HepG2 (cell line): ENCODE results near the gene GAL3ST1. TPM values are rescaled to one million over a fixed set of nuclear protein-coding genes. Genes with fewer than 3 reads are reported as not detected.

ENCODE experiments used
- ATAC-seq: fragments of 200-7000 bp; cut with Tn5 transposase; 3 replicates; pipeline ENCODE4 v1.9.1; 2020; ENCODE audit warnings: mild to moderate bottlenecking, moderate library complexity
- BruUV-seq: library from RNA; stranded (reverse); fragments of 400-500 nt; replicated peaks from 2 replicates; lab custom pipeline; 2021; lab: Mats Ljungman, UMichigan
- CTCF ChIA-PET: fragments of 300-600 bp; formaldehyde crosslinking; extraction: SDS; loops from one replicate; lab custom pipeline; 2021; ENCODE audit warnings: low total read pairs, inconsistent platforms, low intra/inter-chr PET ratio; lab: Yijun Ruan, JAX
- POLR2A ChIA-PET: fragments of 350-600 bp; sonication (Branson Sonifier 250); formaldehyde crosslinking; loops from one replicate; lab custom pipeline; 2020; ENCODE audit warnings: antibody characterized with exemption, inconsistent platforms; lab: Yijun Ruan, JAX
- DNase-seq: peaks from one replicate; pipeline ENCODE4 v3.0.0-alpha.2; 2015; ENCODE audit warnings: low spot score
- FAIRE-seq: peaks from 3 replicates; lab custom pipeline; 2011; peaks lifted over from hg19 to GRCh38; lab: Jason Lieb, UNC
- H2AFZ ChIP-seq: one replicate; pipeline ENCODE4 v1.6.1; 2011; ENCODE audit warnings: low read length, inconsistent platforms
- H3K27ac ChIP-seq: fragments of 300-600 bp; 3 replicates; pipeline ENCODE4 v1.8.0; 2011; ENCODE audit warnings: mixed run types, mild to moderate bottlenecking, mixed read lengths, low read length, inconsistent platforms; ENCODE audit not compliant: insufficient read depth; ENCODE audit errors: extremely low read length
- H3K27me3 ChIP-seq, 2 experiments: fragments of 200-600 bp in 1 of 2; 2 replicates in 1 of 2; 3 replicates in 1 of 2; pipeline versions ENCODE4 v1.6.0 to v1.8.0; 2011; ENCODE audit warnings: low read length in 2 of 2, mild to moderate bottlenecking in 2 of 2, moderate library complexity in 2 of 2, inconsistent platforms in 1 of 2; ENCODE audit not compliant: insufficient read depth in 2 of 2, control insufficient read depth in 1 of 2
- H3K36me3 ChIP-seq, 2 experiments: fragments of 200-600 bp in 1 of 2; replicated peaks in 1 of 2; 2 replicates in 1 of 2; 3 replicates in 1 of 2; pipeline versions ENCODE4 v1.5.1 to v1.8.0; 2011; ENCODE audit warnings: low read length in 2 of 2, inconsistent platforms in 1 of 2; ENCODE audit not compliant: insufficient read depth in 2 of 2, control insufficient read depth in 1 of 2
- H3K4me1 ChIP-seq: 2 replicates; pipeline ENCODE4 v1.5.1; 2012; ENCODE audit warnings: low read length, inconsistent platforms; ENCODE audit not compliant: insufficient read depth
- H3K4me2 ChIP-seq: 2 replicates; pipeline ENCODE4 v1.6.0; 2011; ENCODE audit warnings: low read depth, low read length, inconsistent platforms
- H3K4me3 ChIP-seq, 3 experiments: fragments of 200-600 bp in 1 of 3; sonication (generic), shearing (Covaris generic) in 1 of 3; replicated peaks in 1 of 3; 2 replicates each; pipeline ENCODE4 v1.5.1; 2011 to 2016; ENCODE audit warnings: low read length in 3 of 3, inconsistent platforms in 2 of 3, low read depth in 2 of 3, mild to moderate bottlenecking in 2 of 3, control low read depth in 1 of 3, mixed read lengths in 1 of 3; ENCODE audit not compliant: insufficient read depth in 1 of 3
- H3K79me2 ChIP-seq: one replicate; pipeline ENCODE4 v1.6.1; 2011; ENCODE audit warnings: low read length, inconsistent platforms; ENCODE audit not compliant: insufficient read depth
- H3K9ac ChIP-seq: 2 replicates; pipeline ENCODE4 v1.6.0; 2011; ENCODE audit warnings: mild to moderate bottlenecking, low read depth, low read length, inconsistent platforms; ENCODE audit not compliant: insufficient read depth
- H3K9me3 ChIP-seq: 2 replicates; pipeline ENCODE4 v1.5.1; 2012; ENCODE audit warnings: mild to moderate bottlenecking, low read length
- H4K20me1 ChIP-seq: 2 replicates; pipeline ENCODE4 v1.6.0; 2011; ENCODE audit warnings: inconsistent platforms, mild to moderate bottlenecking, low read length, moderate library complexity; ENCODE audit not compliant: insufficient read depth
- FOSL2 ChIP-seq: sonication (generic); formaldehyde crosslinking; IDR thresholded peaks from 2 replicates; pipeline ENCODE4 v1.4.0; 2020; ENCODE audit warnings: missing genetic modification reagents
- MED1 ChIP-seq: sonication (generic); formaldehyde crosslinking; IDR thresholded peaks from 2 replicates; pipeline ENCODE4 v1.4.0; 2020; ENCODE audit warnings: missing genetic modification reagents
- ZBTB39 ChIP-seq: sonication (generic); formaldehyde crosslinking; IDR thresholded peaks from 2 replicates; pipeline ENCODE4 v1.5.0; 2020; ENCODE audit warnings: missing genetic modification reagents
- ZBTB8A ChIP-seq: sonication (generic); formaldehyde crosslinking; IDR thresholded peaks from 2 replicates; pipeline ENCODE4 v1.4.0; 2020; ENCODE audit warnings: mild to moderate bottlenecking, low read depth, missing genetic modification reagents, borderline replicate concordance
- ZMAT3 ChIP-seq: sonication (generic); formaldehyde crosslinking; conservative IDR thresholded peaks from 2 replicates; pipeline ENCODE4 v1.7.0; 2021; ENCODE audit warnings: missing genetic modification reagents
- ZNF556 ChIP-seq: sonication (generic); formaldehyde crosslinking; IDR thresholded peaks from 2 replicates; pipeline ENCODE4 v1.4.0; 2020; ENCODE audit warnings: mild to moderate bottlenecking, missing genetic modification reagents, borderline replicate concordance
- ZNF768 ChIP-seq: sonication (generic); formaldehyde crosslinking; IDR thresholded peaks from 2 replicates; pipeline ENCODE4 v1.4.0; 2020; ENCODE audit warnings: missing genetic modification reagents
- WGBS: methylation state at CpG from one replicate; pipeline ENCODE4 v1.1.6; 2017; ENCODE audit warnings: low lambda C conversion rate; 5-methylcytosine and 5-hydroxymethylcytosine counted together
- in situ Hi-C: cut with HindIII; loops from 2 replicates; pipeline ENCODE4 v1.10.0; 2017; ENCODE audit warnings: low pct_unique_long_range_greater_than_20kb; ENCODE audit not compliant: extremely low pct_ligation_motif_present
- intact Hi-C: fragments of 100-400 bp; cut with micrococcal nuclease; formaldehyde crosslinking; loops from one replicate; pipeline ENCODE4 v1.10.0; 2022; ENCODE audit not compliant: unreplicated experiment
- polyA plus RNA-seq, 8 experiments: library from polyadenylated mRNA; depleted of rRNA in 3 of 8; stranded (reverse) in 7 of 8; unstranded in 1 of 8; fragments of >200 nt; fragmentation: Illumina TruSeq in 4 of 8; extraction: Trizol in 4 of 8; gene quantifications; 2 replicates each; pipeline versions ENCODE4 v1.2.1 to v1.2.3, GENCODE V29; 2011 to 2016; ENCODE audit warnings: low read depth in 4 of 8, missing spikeins in 1 of 8, mixed read lengths in 1 of 8; ENCODE audit not compliant: insufficient read depth in 1 of 8
- total RNA-seq, 5 experiments: library from RNA; depleted of rRNA; stranded (reverse); fragments of >200 nt; fragmentation: Illumina TruSeq; extraction: Trizol; gene quantifications; 2 replicates each; pipeline ENCODE4 v1.2.3, GENCODE V29; 2016; ENCODE audit warnings: low read depth in 1 of 5
- TF ChIP-seq, protein P1 (sequence below): sonication (generic); formaldehyde crosslinking; IDR thresholded peaks from 2 replicates; pipeline ENCODE4 v1.9.0; 2022; ENCODE audit warnings: low read depth, missing genetic modification reagents
- TF ChIP-seq, protein P2 (sequence below): sonication (generic); formaldehyde crosslinking; IDR thresholded peaks from 2 replicates; pipeline ENCODE4 v1.4.0; 2020; ENCODE audit warnings: missing genetic modification reagents, mild to moderate bottlenecking, borderline replicate concordance

GAL3ST1 gene
- total and polyA plus RNA-seq, 2 of the 13 experiments (the other 11 are each of a cell fraction or from before 2014, with no cell fraction given), result 4.4 to 14.7 TPM

DNA sequence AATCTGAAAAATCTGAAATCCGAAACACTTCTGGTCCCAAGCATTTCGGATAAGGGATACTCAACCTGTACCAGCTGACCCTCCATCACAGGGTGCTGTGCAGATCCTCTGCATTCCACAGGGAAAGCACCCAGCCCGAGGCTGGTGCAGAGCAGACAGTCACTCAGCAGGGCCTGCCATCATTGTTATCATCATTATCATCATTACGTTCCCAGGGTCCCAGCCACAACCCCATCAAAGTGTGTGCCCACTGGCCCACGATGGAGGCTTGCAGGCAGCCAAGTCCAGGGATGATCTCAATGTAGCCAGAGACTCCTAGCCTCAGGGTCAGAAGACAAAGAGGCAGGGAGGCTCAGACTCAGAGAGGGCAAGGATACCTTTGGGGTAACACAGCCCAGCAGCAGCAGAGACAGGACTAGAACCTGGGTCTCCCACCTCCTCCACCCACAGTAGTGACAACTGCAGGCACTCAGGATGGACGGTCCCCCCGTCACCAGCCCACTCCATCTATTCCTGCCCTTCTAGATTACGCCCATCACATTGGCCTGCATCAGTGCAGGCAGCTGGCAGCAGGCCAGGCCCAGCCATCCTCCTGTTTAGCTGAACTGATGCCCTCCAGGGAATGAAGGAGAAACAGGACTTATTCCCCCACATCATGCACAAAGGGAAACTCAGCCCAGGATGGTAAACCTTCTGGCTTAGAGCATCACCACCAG, 10.3 kb downstream of the GAL3ST1 start:
- no peak for ATAC-seq
- no peaks in the 10 kb centered on the region for H3K79me2 ChIP-seq
- no peaks in the 10 kb centered on the region for H3K27me3 ChIP-seq
- no peaks in the 10 kb centered on the region for H3K36me3 ChIP-seq
- whole genome bisulfite sequencing, result 89% methylated on average over 6 of the region's 8 CpGs
- ChIA-PET POLR2A (no interaction called here), CTCF (no interaction called here)
- TF ChIP-seq ZMAT3 (CRISPR knock-in tag) (no peak), ZNF768 (CRISPR knock-in tag) (peak; percentile 93)
- H3K27ac ChIP-seq, result no peak overlapping the region
- DNase-seq, result no peak
- BruUV-seq, result no TSS peak
- H4K20me1 ChIP-seq, result no peaks in the 10 kb centered on the region
- peaks cover 58% of the 10 kb centered on the region for H3K4me1 ChIP-seq
- H3K4me2 ChIP-seq, result no peak overlapping the region
- H3K9me3 ChIP-seq, result no peaks in the 10 kb centered on the region
- in situ Hi-C loops (no loop called here), intact Hi-C loops (no loop called here)
- no peak overlapping the region for H3K4me3 ChIP-seq
- no peak overlapping the region for H2AFZ ChIP-seq
- no peak for FAIRE-seq
- H3K9ac ChIP-seq, result no peak overlapping the region

DNA sequence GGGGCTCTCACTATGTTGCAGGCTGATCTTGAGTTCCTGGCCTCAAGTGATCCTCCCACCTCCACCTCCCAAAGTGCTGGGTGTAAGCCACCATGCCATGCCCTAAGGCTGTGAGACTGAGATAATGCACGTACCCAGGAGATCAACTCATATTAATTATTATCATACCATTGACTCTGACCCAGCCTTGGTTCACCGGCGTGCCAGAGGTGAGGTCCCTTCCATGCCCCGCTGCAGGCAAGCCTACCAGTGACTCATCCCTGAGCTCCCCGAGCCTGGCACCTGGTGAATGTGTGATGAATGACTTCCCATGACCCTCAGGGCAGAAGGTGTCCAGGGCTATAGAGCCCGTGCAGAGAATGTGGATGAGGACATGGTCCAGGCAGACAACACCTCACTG, 12.1 kb downstream of the GAL3ST1 start:
- Histone ChIP-seq H3K4me3 (no peak overlapping the region), H3K27me3 (no peaks in the 10 kb centered on the region), H3K9me3 (no peaks in the 10 kb centered on the region), H3K4me2 (no peak overlapping the region), H3K9ac (no peak overlapping the region), H3K27ac (no peak overlapping the region), H4K20me1 (no peaks in the 10 kb centered on the region), H3K36me3 (no peaks in the 10 kb centered on the region), H3K4me1 (peaks cover 52% of the 10 kb centered on the region), H2AFZ (no peak overlapping the region), H3K79me2 (no peaks in the 10 kb centered on the region)
- in situ Hi-C loops (no loop called here), intact Hi-C loops (no loop called here)
- 65% methylated on average over 6 of the region's 6 CpGs for WGBS
- BruUV-seq, result no TSS peak
- no peak for DNase-seq
- POLR2A ChIA-PET, result no interaction called here
- CTCF ChIA-PET, result no interaction called here
- no peak for ATAC-seq
- FAIRE-seq, result no peak
- TF ChIP-seq ZBTB8A (no peak), ZNF556 (CRISPR knock-in tag) (no peak), FOSL2 (peak; percentile 47; the same call in 1 of the 2 replicates), MED1 (CRISPR knock-in tag) (no peak), ZBTB39 (CRISPR knock-in tag) (no peak)
- TF ChIP-seq, protein P1, sequence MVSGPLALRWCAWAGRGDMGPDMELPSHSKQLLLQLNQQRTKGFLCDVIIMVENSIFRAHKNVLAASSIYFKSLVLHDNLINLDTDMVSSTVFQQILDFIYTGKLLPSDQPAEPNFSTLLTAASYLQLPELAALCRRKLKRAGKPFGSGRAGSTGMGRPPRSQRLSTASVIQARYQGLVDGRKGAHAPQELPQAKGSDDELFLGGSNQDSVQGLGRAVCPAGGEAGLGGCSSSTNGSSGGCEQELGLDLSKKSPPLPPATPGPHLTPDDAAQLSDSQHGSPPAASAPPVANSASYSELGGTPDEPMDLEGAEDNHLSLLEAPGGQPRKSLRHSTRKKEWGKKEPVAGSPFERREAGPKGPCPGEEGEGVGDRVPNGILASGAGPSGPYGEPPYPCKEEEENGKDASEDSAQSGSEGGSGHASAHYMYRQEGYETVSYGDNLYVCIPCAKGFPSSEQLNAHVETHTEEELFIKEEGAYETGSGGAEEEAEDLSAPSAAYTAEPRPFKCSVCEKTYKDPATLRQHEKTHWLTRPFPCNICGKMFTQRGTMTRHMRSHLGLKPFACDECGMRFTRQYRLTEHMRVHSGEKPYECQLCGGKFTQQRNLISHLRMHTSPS, result peak; percentile 40; the same call in 1 of the 2 replicates
- TF ChIP-seq, protein P2, sequence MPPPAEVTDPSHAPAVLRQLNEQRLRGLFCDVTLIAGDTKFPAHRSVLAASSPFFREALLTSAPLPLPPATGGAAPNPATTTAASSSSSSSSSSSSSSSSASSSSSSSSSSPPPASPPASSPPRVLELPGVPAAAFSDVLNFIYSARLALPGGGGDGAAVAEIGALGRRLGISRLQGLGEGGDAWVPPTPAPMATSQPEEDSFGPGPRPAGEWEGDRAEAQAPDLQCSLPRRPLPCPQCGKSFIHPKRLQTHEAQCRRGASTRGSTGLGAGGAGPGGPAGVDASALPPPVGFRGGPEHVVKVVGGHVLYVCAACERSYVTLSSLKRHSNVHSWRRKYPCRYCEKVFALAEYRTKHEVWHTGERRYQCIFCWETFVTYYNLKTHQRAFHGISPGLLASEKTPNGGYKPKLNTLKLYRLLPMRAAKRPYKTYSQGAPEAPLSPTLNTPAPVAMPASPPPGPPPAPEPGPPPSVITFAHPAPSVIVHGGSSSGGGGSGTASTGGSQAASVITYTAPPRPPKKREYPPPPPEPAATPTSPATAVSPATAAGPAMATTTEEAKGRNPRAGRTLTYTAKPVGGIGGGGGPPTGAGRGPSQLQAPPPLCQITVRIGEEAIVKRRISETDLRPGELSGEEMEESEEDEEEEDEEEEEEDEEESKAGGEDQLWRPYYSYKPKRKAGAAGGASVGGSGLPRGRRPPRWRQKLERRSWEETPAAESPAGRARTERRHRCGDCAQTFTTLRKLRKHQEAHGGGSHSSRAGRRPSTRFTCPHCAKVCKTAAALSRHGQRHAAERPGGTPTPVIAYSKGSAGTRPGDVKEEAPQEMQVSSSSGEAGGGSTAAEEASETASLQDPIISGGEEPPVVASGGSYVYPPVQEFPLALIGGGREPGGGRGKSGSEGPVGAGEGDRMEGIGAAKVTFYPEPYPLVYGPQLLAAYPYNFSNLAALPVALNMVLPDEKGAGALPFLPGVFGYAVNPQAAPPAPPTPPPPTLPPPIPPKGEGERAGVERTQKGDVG, result no peak
